ENCODE measurements around the gene CD101. TPM values are rescaled to one million over a fixed set of nuclear protein-coding genes. Genes with fewer than 3 reads are reported as not detected.

CD101 gene
- total RNA-seq, 1 experiment from 2014 or later, result 1.8 TPM

DNA sequence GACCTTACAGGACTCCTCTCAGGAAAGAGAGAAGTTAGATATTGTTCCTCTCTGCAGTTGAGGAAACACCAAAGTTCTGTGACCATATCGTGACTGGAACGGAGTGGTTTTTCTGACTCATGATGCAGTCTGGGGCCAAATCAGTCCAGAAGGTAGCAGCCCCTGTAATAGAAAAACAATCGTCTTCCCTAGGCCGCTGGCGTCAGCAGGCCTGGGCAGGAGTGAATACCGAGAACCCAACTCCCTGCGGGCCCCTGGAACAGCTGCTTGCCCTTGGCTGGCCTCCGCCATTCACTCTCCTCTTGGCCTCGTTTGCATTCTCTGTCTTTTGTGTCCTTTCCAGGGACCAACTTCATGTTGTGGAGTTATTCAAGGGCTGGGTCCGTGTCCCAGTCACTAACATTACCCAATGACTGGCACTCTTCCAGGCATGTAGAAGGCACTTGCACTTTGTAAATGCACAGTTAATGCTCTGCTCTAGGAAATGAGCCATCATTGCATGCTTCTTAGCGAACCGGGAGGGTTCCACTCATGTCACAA lies 10.9 kb upstream of the CD101 start:
- no peaks in the 10 kb centered on the region for H3K9me3 ChIP-seq (ENCODE audit: control insufficient read depth, low read depth, low read length)
- no peak for DNase-seq
- no peak overlapping the region for H2BK12ac ChIP-seq (ENCODE audit: insufficient read length, low read depth, low read length)
- no peaks in the 10 kb centered on the region for H3K79me1 ChIP-seq (ENCODE audit: insufficient read depth, low read depth, low read length, poor library complexity, severe bottlenecking)
- H2BK20ac ChIP-seq (ENCODE audit: low read depth, low read length, poor library complexity, severe bottlenecking), result no peak overlapping the region
- H3K27me3 ChIP-seq (ENCODE audit: insufficient read depth, low read length), result no peaks in the 10 kb centered on the region
- H4K20me1 ChIP-seq (ENCODE audit: control insufficient read depth, insufficient read depth, insufficient read length), result no peaks in the 10 kb centered on the region
- no peak overlapping the region for H2BK15ac ChIP-seq (ENCODE audit: low read depth, low read length)
- H3K4ac ChIP-seq (ENCODE audit: low read depth, low read length), result no peak overlapping the region
- WGBS (ENCODE audit: extremely low coverage, insufficient read length, low lambda C conversion rate), result no CpG with 5 or more reads among the region's 12 CpGs
- H2AFZ ChIP-seq (ENCODE audit: low read length), result no peak overlapping the region
- no peaks in the 10 kb centered on the region; the same call in 1 of the 2 replicates for H3K4me1 ChIP-seq (ENCODE audit: insufficient read depth, low read length)
- H3K4me2 ChIP-seq (ENCODE audit: insufficient read depth, insufficient read length, low read length), result no peak overlapping the region
- H3K14ac ChIP-seq (ENCODE audit: insufficient read depth, low read length), result no peak overlapping the region
- no peak overlapping the region for H3T11ph ChIP-seq (ENCODE audit: low read length)
- Mint-ChIP-seq H3K4me1 (peaks cover 14 to 27% of the 10 kb centered on the region in 2 experiments), H3K27ac (0 out of 7 replicates have a peak overlapping the region, but pooled peaks of 1 of the 3 experiments have one; percentile 21), H3K27me3 (ENCODE audit: low read depth) (peaks cover 2% of the 10 kb centered on the region; the same call in 1 of the 2 replicates), H3K9me3 (no peaks in the 10 kb centered on the region), H3K4me3 (no peak overlapping the region), H3K36me3 (ENCODE audit: insufficient read depth in 1 of 3, low read depth in 3 of 3) (peaks cover 16 to 45% (median 25%) of the 10 kb centered on the region in 3 experiments)
- H4K8ac ChIP-seq (replicated peaks; ENCODE audit: insufficient read length, low read depth, low read length), result no peak overlapping the region
- no peak overlapping the region for H4K5ac ChIP-seq (ENCODE audit: insufficient read length, low read depth, low read length)
- TF ChIP-seq, protein P1, sequence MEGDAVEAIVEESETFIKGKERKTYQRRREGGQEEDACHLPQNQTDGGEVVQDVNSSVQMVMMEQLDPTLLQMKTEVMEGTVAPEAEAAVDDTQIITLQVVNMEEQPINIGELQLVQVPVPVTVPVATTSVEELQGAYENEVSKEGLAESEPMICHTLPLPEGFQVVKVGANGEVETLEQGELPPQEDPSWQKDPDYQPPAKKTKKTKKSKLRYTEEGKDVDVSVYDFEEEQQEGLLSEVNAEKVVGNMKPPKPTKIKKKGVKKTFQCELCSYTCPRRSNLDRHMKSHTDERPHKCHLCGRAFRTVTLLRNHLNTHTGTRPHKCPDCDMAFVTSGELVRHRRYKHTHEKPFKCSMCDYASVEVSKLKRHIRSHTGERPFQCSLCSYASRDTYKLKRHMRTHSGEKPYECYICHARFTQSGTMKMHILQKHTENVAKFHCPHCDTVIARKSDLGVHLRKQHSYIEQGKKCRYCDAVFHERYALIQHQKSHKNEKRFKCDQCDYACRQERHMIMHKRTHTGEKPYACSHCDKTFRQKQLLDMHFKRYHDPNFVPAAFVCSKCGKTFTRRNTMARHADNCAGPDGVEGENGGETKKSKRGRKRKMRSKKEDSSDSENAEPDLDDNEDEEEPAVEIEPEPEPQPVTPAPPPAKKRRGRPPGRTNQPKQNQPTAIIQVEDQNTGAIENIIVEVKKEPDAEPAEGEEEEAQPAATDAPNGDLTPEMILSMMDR (conservative IDR thresholded peaks at IDR 0.05), result no peak
- no peaks in the 10 kb centered on the region for H3K79me2 ChIP-seq (ENCODE audit: insufficient read depth, low read length)
- H3K23me2 ChIP-seq (ENCODE audit: insufficient read length, low read depth, low read length, poor library complexity, severe bottlenecking), result no peaks in the 10 kb centered on the region
- no peak overlapping the region for H3K18ac ChIP-seq (ENCODE audit: insufficient read length, low read depth, low read length)
- H2BK5ac ChIP-seq (ENCODE audit: insufficient read length, low read length), result no peak overlapping the region
- H3K56ac ChIP-seq (ENCODE audit: insufficient read length, low read depth, low read length), result no peak overlapping the region
- H2AK5ac ChIP-seq (ENCODE audit: insufficient read length, low read length), result no peak overlapping the region
- no peak overlapping the region for H3K27ac ChIP-seq (ENCODE audit: insufficient read length, low read depth, low read length)
- no peak overlapping the region for H3K23ac ChIP-seq (ENCODE audit: insufficient read length, low read depth, low read length)
- H3K9ac ChIP-seq (ENCODE audit: extremely low read depth, insufficient read length, low read length), result no peak overlapping the region
- no peak overlapping the region for H4K91ac ChIP-seq (ENCODE audit: insufficient read length, low read depth, low read length)
- no peak overlapping the region for H2BK120ac ChIP-seq (ENCODE audit: low read depth, low read length, poor library complexity, severe bottlenecking)

All from H9 (cell line).